ENCODE results near the gene HHIPL1. TPM values are rescaled to one million over a fixed set of nuclear protein-coding genes. Genes with fewer than 3 reads are reported as not detected.

Gene HHIPL1
- total RNA-seq, 1 donor from 2014 or later: 0.86 TPM

- Mint-ChIP-seq H3K9me3 (ENCODE audit: unreplicated experiment) (peaks cover 5% of the 10 kb centered on the region), H3K27ac (ENCODE audit: unreplicated experiment) (no peak overlapping the region), H3K27me3 (ENCODE audit: low read depth, unreplicated experiment) (peaks cover 28% of the 10 kb centered on the region), H3K4me3 (ENCODE audit: unreplicated experiment) (no peak overlapping the region), H3K4me1 (ENCODE audit: low read depth, unreplicated experiment) (peaks cover 2% of the 10 kb centered on the region), H3K36me3 (ENCODE audit: low read depth, unreplicated experiment) (peaks cover 2% of the 10 kb centered on the region)
- H3K36me3 ChIP-seq (ENCODE audit: insufficient read depth, low read length): no peaks in the 10 kb centered on the region
- FAIRE-seq: no peak
- H3K4me2 ChIP-seq (ENCODE audit: low read length): no peak overlapping the region
- H3K27ac ChIP-seq (ENCODE audit: low read depth, low read length): no peak overlapping the region
- H3K9me3 ChIP-seq (ENCODE audit: insufficient read depth, low read depth, low read length): no peaks in the 10 kb centered on the region
- DNase-seq (ENCODE audit: low read depth): peak; percentile 76
- TF ChIP-seq EZH2 (IDR thresholded peaks at IDR 0.05; ENCODE audit: insufficient read depth, low read length): no peak
- TF ChIP-seq, protein P1, sequence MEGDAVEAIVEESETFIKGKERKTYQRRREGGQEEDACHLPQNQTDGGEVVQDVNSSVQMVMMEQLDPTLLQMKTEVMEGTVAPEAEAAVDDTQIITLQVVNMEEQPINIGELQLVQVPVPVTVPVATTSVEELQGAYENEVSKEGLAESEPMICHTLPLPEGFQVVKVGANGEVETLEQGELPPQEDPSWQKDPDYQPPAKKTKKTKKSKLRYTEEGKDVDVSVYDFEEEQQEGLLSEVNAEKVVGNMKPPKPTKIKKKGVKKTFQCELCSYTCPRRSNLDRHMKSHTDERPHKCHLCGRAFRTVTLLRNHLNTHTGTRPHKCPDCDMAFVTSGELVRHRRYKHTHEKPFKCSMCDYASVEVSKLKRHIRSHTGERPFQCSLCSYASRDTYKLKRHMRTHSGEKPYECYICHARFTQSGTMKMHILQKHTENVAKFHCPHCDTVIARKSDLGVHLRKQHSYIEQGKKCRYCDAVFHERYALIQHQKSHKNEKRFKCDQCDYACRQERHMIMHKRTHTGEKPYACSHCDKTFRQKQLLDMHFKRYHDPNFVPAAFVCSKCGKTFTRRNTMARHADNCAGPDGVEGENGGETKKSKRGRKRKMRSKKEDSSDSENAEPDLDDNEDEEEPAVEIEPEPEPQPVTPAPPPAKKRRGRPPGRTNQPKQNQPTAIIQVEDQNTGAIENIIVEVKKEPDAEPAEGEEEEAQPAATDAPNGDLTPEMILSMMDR (IDR thresholded peaks at IDR 0.05; ENCODE audit: insufficient read depth, low read depth, low read length): no peak
- no peak overlapping the region for H3K9ac ChIP-seq (ENCODE audit: low read length)
- H3K4me1 ChIP-seq (ENCODE audit: insufficient read depth, low read length): peaks cover 6% of the 10 kb centered on the region
- H4K20me1 ChIP-seq (ENCODE audit: insufficient read depth, low read length): no peaks in the 10 kb centered on the region
- no peak overlapping the region for H2AFZ ChIP-seq (ENCODE audit: low read depth, low read length)
- no peak overlapping the region for H3K4me3 ChIP-seq (ENCODE audit: insufficient read depth, low read depth, low read length)
- no peaks in the 10 kb centered on the region for H3K79me2 ChIP-seq (ENCODE audit: insufficient read depth, low read length)
- peaks cover 3% of the 10 kb centered on the region for H3K27me3 ChIP-seq (ENCODE audit: insufficient read depth, low read length)
Observed at GRCh38 chr14:99654235-99654985, 9.5 kb downstream of the HHIPL1 start.

- Histone ChIP-seq H4K20me1 (ENCODE audit: insufficient read depth, low read length) (no peaks in the 10 kb centered on the region), H3K79me2 (ENCODE audit: insufficient read depth, low read length) (no peaks in the 10 kb centered on the region), H3K4me2 (ENCODE audit: low read length) (no peak overlapping the region), H3K9me3 (ENCODE audit: insufficient read depth, low read depth, low read length) (no peaks in the 10 kb centered on the region), H3K27me3 (ENCODE audit: insufficient read depth, low read length) (peaks cover 3% of the 10 kb centered on the region), H3K36me3 (ENCODE audit: insufficient read depth, low read length) (no peaks in the 10 kb centered on the region), H3K9ac (ENCODE audit: low read length) (no peak overlapping the region), H3K4me3 (ENCODE audit: insufficient read depth, low read depth, low read length) (no peak overlapping the region), H3K27ac (ENCODE audit: low read depth, low read length) (no peak overlapping the region), H2AFZ (ENCODE audit: low read depth, low read length) (no peak overlapping the region), H3K4me1 (ENCODE audit: insufficient read depth, low read length) (peaks cover 5% of the 10 kb centered on the region)
- peak; percentile 37 for DNase-seq (ENCODE audit: low read depth)
- Mint-ChIP-seq H3K4me3 (ENCODE audit: unreplicated experiment) (no peak overlapping the region), H3K27ac (ENCODE audit: unreplicated experiment) (no peak overlapping the region), H3K27me3 (ENCODE audit: low read depth, unreplicated experiment) (peaks cover 29% of the 10 kb centered on the region), H3K9me3 (ENCODE audit: unreplicated experiment) (peaks cover 4% of the 10 kb centered on the region), H3K36me3 (ENCODE audit: low read depth, unreplicated experiment) (peaks cover 2% of the 10 kb centered on the region), H3K4me1 (ENCODE audit: low read depth, unreplicated experiment) (peaks cover 2% of the 10 kb centered on the region)
- TF ChIP-seq, protein P1 (IDR thresholded peaks at IDR 0.05; ENCODE audit: insufficient read depth, low read depth, low read length): no peak
- TF ChIP-seq EZH2 (IDR thresholded peaks at IDR 0.05; ENCODE audit: insufficient read depth, low read length): no peak
- no peak for FAIRE-seq
Observed at GRCh38 chr14:99655521-99655920, 10.6 kb downstream of the HHIPL1 start.

DNA sequence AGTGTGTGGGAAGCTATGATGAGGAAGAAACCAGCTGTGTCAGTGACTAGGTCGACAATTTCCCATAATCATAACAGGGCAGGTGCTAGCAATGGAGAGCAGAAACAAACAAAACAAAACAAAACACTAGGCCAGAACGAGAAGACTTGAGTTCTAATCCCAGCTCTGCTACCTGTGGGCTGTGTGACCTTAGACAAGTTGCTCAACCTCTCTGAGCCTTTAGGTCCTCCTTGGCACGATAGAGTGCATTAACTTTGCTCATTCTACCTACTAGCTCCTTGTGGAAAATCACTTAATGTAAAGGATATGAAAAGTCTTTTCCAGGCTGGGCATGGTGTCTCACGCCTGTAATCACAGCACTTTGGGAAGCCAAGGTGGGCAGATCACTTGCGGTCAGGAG is 11.2 kb downstream of the HHIPL1 start:
- Histone ChIP-seq H3K4me2 (ENCODE audit: low read length) (no peak overlapping the region), H3K36me3 (ENCODE audit: insufficient read depth, low read length) (no peaks in the 10 kb centered on the region), H3K4me3 (ENCODE audit: insufficient read depth, low read depth, low read length) (no peak overlapping the region), H4K20me1 (ENCODE audit: insufficient read depth, low read length) (no peaks in the 10 kb centered on the region), H3K27ac (ENCODE audit: low read depth, low read length) (no peak overlapping the region), H3K27me3 (ENCODE audit: insufficient read depth, low read length) (peaks cover 3% of the 10 kb centered on the region), H2AFZ (ENCODE audit: low read depth, low read length) (no peak overlapping the region), H3K9me3 (ENCODE audit: insufficient read depth, low read depth, low read length) (no peaks in the 10 kb centered on the region), H3K4me1 (ENCODE audit: insufficient read depth, low read length) (peaks cover 10% of the 10 kb centered on the region), H3K9ac (ENCODE audit: low read length) (no peak overlapping the region), H3K79me2 (ENCODE audit: insufficient read depth, low read length) (no peaks in the 10 kb centered on the region)
- Mint-ChIP-seq H3K9me3 (ENCODE audit: unreplicated experiment) (peaks cover 4% of the 10 kb centered on the region), H3K27me3 (ENCODE audit: low read depth, unreplicated experiment) (peaks cover 29% of the 10 kb centered on the region), H3K36me3 (ENCODE audit: low read depth, unreplicated experiment) (peaks cover under 1% of the 10 kb centered on the region), H3K4me1 (ENCODE audit: low read depth, unreplicated experiment) (peaks cover 9% of the 10 kb centered on the region), H3K27ac (ENCODE audit: unreplicated experiment) (no peak overlapping the region), H3K4me3 (ENCODE audit: unreplicated experiment) (no peak overlapping the region)
- DNase-seq (ENCODE audit: low read depth): no peak
- no peak for FAIRE-seq
- TF ChIP-seq, protein P1 (IDR thresholded peaks at IDR 0.05; ENCODE audit: insufficient read depth, low read depth, low read length): no peak
- TF ChIP-seq EZH2 (IDR thresholded peaks at IDR 0.05; ENCODE audit: insufficient read depth, low read length): no peak
